Measurements from ENCODE around the gene LAG3. TPM values are rescaled to one million over a fixed set of nuclear protein-coding genes. Genes with fewer than 3 reads are reported as not detected.

LAG3 gene
- total RNA-seq, 1 experiment from 2014 or later: 3.3 TPM

GRCh38 chr12:6782850-6783566, 10.7 kb downstream of the LAG3 start:
- Histone ChIP-seq H3K4me1 (ENCODE audit: control insufficient read depth in 1 of 2, insufficient read depth in 2 of 2, low read length in 2 of 2) (peaks cover 11 to 26% of the 10 kb centered on the region in 2 experiments; a peak in 3 of 4 replicates), H3K36me3 (ENCODE audit: control insufficient read depth in 1 of 2, insufficient read depth in 2 of 2, low read length in 2 of 2) (no peaks in the 10 kb centered on the region), H3K27ac (ENCODE audit: low read depth, low read length) (no peak overlapping the region), H3K4me2 (ENCODE audit: low read length) (no peak overlapping the region), H3K79me2 (ENCODE audit: insufficient read depth, low read length) (no peaks in the 10 kb centered on the region), H3K9me2 (ENCODE audit: insufficient read depth) (no peaks in the 10 kb centered on the region), H2AFZ (ENCODE audit: low read depth, low read length, poor library complexity, severe bottlenecking) (no peak overlapping the region), H3K9ac (ENCODE audit: low read length) (no peak overlapping the region), H3K27me3 (ENCODE audit: insufficient read depth, low read length) (no peaks in the 10 kb centered on the region), H3K9me3 (ENCODE audit: control insufficient read depth in 1 of 2, insufficient read depth in 1 of 2, low read depth in 1 of 2, low read length in 2 of 2) (no peaks in the 10 kb centered on the region), H3K4me3 (replicated peaks in 1 of 2; ENCODE audit: low read depth in 1 of 2, low read length in 2 of 2) (no peak overlapping the region), H4K20me1 (ENCODE audit: insufficient read depth) (no peaks in the 10 kb centered on the region)
- ATAC-seq: no peak
- TF ChIP-seq CBX3 (IDR thresholded peaks at IDR 0.05; ENCODE audit: low read depth): no peak
- BruUV-seq (replicated peaks): no TSS peak
- POLR2A ChIA-PET: no interaction called here
- intact Hi-C loops (cut with micrococcal nuclease): no loop called here
- no peak for DNase-seq (ENCODE audit: low read depth, low spot score)
- RAD21 ChIA-PET (ENCODE audit: low non-redundant PET in 1 of 2, low total read pairs in 2 of 2, uncharacterized antibody in 2 of 2, unreplicated experiment in 2 of 2): no interaction called here
- CTCF ChIA-PET: no interaction called here

GRCh38 chr12:6783828-6784227, 11.5 kb downstream of the LAG3 start:
- CTCF ChIA-PET: interaction anchor here (0.9 to 1.8 kb wide), 3 partner anchors 13 to 30 kb away, joined by 3 to 6 read pairs (median 5); partner anchors contain the start of genes MLF2 and PTMS

More at GRCh38 chr12:6783828-6784227, 11.5 kb downstream of the LAG3 start:
- Histone ChIP-seq H3K4me2 (ENCODE audit: low read length) (no peak overlapping the region), H3K27ac (ENCODE audit: low read depth, low read length) (no peak overlapping the region), H3K9me3 (ENCODE audit: control insufficient read depth in 1 of 2, insufficient read depth in 1 of 2, low read depth in 1 of 2, low read length in 2 of 2) (no peaks in the 10 kb centered on the region), H3K9ac (ENCODE audit: low read length) (no peak overlapping the region), H4K20me1 (ENCODE audit: insufficient read depth) (no peaks in the 10 kb centered on the region), H3K9me2 (ENCODE audit: insufficient read depth) (no peaks in the 10 kb centered on the region), H3K4me1 (ENCODE audit: control insufficient read depth in 1 of 2, insufficient read depth in 2 of 2, low read length in 2 of 2) (peaks cover 5 to 19% of the 10 kb centered on the region in 2 experiments; a peak in 3 of 4 replicates), H3K27me3 (ENCODE audit: insufficient read depth, low read length) (no peaks in the 10 kb centered on the region), H3K36me3 (ENCODE audit: control insufficient read depth in 1 of 2, insufficient read depth in 2 of 2, low read length in 2 of 2) (no peaks in the 10 kb centered on the region), H3K79me2 (ENCODE audit: insufficient read depth, low read length) (no peaks in the 10 kb centered on the region), H2AFZ (ENCODE audit: low read depth, low read length, poor library complexity, severe bottlenecking) (no peak overlapping the region), H3K4me3 (replicated peaks in 1 of 2; ENCODE audit: low read depth in 1 of 2, low read length in 2 of 2) (no peak overlapping the region)
- intact Hi-C loops (cut with micrococcal nuclease): no loop called here
- TF ChIP-seq, protein P1, sequence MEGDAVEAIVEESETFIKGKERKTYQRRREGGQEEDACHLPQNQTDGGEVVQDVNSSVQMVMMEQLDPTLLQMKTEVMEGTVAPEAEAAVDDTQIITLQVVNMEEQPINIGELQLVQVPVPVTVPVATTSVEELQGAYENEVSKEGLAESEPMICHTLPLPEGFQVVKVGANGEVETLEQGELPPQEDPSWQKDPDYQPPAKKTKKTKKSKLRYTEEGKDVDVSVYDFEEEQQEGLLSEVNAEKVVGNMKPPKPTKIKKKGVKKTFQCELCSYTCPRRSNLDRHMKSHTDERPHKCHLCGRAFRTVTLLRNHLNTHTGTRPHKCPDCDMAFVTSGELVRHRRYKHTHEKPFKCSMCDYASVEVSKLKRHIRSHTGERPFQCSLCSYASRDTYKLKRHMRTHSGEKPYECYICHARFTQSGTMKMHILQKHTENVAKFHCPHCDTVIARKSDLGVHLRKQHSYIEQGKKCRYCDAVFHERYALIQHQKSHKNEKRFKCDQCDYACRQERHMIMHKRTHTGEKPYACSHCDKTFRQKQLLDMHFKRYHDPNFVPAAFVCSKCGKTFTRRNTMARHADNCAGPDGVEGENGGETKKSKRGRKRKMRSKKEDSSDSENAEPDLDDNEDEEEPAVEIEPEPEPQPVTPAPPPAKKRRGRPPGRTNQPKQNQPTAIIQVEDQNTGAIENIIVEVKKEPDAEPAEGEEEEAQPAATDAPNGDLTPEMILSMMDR (IDR thresholded peaks at IDR 0.05 in 2 of 3, conservative IDR thresholded peaks at IDR 0.05 in 1 of 3; ENCODE audit: borderline replicate concordance in 1 of 3, insufficient read depth in 1 of 3, low read depth in 2 of 3, low read length in 2 of 3): no peak
- TF ChIP-seq ELF1 (IDR thresholded peaks at IDR 0.05; ENCODE audit: borderline replicate concordance, low read depth) (no peak), SIN3A (IDR thresholded peaks at IDR 0.05; ENCODE audit: low read depth) (no peak), SRF (IDR thresholded peaks at IDR 0.05; ENCODE audit: low read depth) (no peak), FOSL1 (IDR thresholded peaks at IDR 0.05; ENCODE audit: low read depth) (no peak), CBX3 (IDR thresholded peaks at IDR 0.05; ENCODE audit: low read depth) (no peak), SP1 (IDR thresholded peaks at IDR 0.05; ENCODE audit: low read depth) (no peak), CEBPB (IDR thresholded peaks at IDR 0.05; ENCODE audit: low read depth) (no peak), TCF7L2 (IDR thresholded peaks at IDR 0.05; ENCODE audit: borderline replicate concordance, extremely low read depth, insufficient read depth, insufficient read length) (no peak), ZFX (IDR thresholded peaks at IDR 0.05) (no peak), ZBTB33 (IDR thresholded peaks at IDR 0.05; ENCODE audit: extremely low read depth, insufficient replicate concordance, low read length) (no peak), YY1 (IDR thresholded peaks at IDR 0.05; ENCODE audit: extremely low read depth, insufficient replicate concordance, low read depth, low read length) (no peak)
- TF ChIP-seq, protein P2, sequence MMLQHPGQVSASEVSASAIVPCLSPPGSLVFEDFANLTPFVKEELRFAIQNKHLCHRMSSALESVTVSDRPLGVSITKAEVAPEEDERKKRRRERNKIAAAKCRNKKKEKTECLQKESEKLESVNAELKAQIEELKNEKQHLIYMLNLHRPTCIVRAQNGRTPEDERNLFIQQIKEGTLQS (IDR thresholded peaks at IDR 0.05): no peak
- TF ChIP-seq, protein P3, sequence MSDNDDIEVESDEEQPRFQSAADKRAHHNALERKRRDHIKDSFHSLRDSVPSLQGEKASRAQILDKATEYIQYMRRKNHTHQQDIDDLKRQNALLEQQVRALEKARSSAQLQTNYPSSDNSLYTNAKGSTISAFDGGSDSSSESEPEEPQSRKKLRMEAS (IDR thresholded peaks at IDR 0.05): no peak
- no TSS peak for BruUV-seq (replicated peaks)
- DNase-seq (ENCODE audit: low read depth, low spot score): no peak
- no peak for ATAC-seq
- RAD21 ChIA-PET (ENCODE audit: low non-redundant PET in 1 of 2, low total read pairs in 2 of 2, uncharacterized antibody in 2 of 2, unreplicated experiment in 2 of 2): no interaction called here
- POLR2A ChIA-PET: interaction anchor here (0.7 kb wide), 1 partner anchor 37 kb away, joined by 3 read pairs; no protein-coding TSS in a partner anchor

Measured in HCT116 (cell line).